ENCODE data around the gene IKZF4. TPM values are rescaled to one million over a fixed set of nuclear protein-coding genes. Genes with fewer than 3 reads are reported as not detected.

IKZF4 gene
- total RNA-seq, 1 experiment from 2014 or later = 13.6 TPM

DNA sequence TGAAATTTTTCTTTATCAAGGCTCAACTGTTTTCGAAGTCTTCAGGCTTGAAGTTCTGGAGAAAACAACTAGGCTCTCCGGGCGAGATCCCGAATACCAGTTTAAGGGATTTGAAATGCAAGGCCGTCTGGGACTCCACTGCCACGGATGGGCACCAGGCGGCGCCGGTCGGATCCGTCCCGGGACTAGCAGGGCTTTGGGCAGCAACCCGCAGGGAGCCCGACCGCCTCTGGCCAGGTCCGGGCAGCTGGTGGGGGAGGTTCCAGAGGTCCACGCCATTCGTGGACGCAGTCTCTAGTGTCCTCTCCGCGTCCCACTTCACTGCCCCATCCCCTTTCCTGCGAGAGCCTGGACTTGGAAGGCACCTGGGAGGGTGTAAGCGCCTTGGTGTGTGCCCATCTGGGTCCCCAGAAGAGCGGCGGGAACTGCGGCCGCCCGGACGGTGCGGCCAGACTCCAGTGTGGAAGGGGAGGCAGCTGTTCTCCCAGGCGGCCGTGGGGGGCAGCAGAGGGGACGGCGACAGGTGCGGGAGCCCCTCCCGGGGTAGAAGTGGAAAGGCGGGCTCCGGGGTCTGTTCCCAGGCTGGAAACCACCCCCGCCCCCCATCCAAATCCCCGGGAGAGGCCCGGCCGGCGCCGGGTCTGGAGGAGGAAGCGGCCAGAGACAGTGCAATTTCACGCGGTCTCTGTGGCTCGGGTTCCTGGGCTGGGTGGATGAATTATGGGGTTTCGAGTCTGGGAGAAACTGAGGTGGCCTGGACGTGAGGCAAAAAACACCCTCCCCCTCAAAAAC lies 58.3 kb downstream of the IKZF4 start:
- peaks cover 6% of the 10 kb centered on the region for H3K36me3 Mint-ChIP-seq
- ChIA-PET CTCF (interaction anchor here (0.6 to 2.6 kb wide), 22 partner anchors 9 to 350 kb away, joined by 3 to 13 read pairs (median 4); partner anchors contain the start of genes ESYT1, ORMDL2, PA2G4 and RAB5B), POLR2A (interaction anchor here (0.5 to 2.9 kb wide), 14 partner anchors 9 to 939 kb away, joined by 3 to 34 read pairs (median 5); partner anchors contain the start of genes MYL6, PA2G4, RAB5B and RNF41)
- peak overlapping the region; percentile 89 for H3K4me3 Mint-ChIP-seq
- ATAC-seq = peak; percentile 68
- peak overlapping the region; percentile 98 for H3K27ac Mint-ChIP-seq
- H3K27me3 Mint-ChIP-seq (ENCODE audit: low read depth) = no peaks in the 10 kb centered on the region
- DNase-seq (ENCODE audit: low spot score) = peak; percentile 96
- no peaks in the 10 kb centered on the region for H3K9me3 Mint-ChIP-seq
- TF ChIP-seq MYBL2 (CRISPR knock-in tag; IDR thresholded peaks at IDR 0.05) (no peak; the same call in 1 of the 2 replicates), ZNF317 (CRISPR knock-in tag; IDR thresholded peaks at IDR 0.05; ENCODE audit: borderline replicate concordance, low read depth) (0 out of 2 replicates have a peak, but pooled peaks have one; percentile 7), MLX (CRISPR knock-in tag; IDR thresholded peaks at IDR 0.05) (no peak), KAT7 (CRISPR knock-in tag; IDR thresholded peaks at IDR 0.05; ENCODE audit: borderline replicate concordance) (peak; percentile 18; the same call in 1 of the 2 replicates), SP1 (CRISPR knock-in tag; conservative IDR thresholded peaks at IDR 0.05) (peak; percentile 56), ZNF138 (CRISPR knock-in tag; conservative IDR thresholded peaks at IDR 0.05) (no peak), CTCF (IDR thresholded peaks at IDR 0.05) (peak; percentile 46; the same call in 1 of the 2 replicates), NFATC4 (CRISPR knock-in tag; IDR thresholded peaks at IDR 0.05) (peak; percentile 23; the same call in 1 of the 2 replicates), ZNF396 (CRISPR knock-in tag; IDR thresholded peaks at IDR 0.05; ENCODE audit: borderline replicate concordance) (0 out of 2 replicates have a peak, but pooled peaks have one; percentile 1), TP53 (CRISPR knock-in tag; IDR thresholded peaks at IDR 0.05) (peak; percentile 69; the same call in 1 of the 2 replicates), FOXJ3 (CRISPR knock-in tag; IDR thresholded peaks at IDR 0.05; ENCODE audit: borderline replicate concordance) (no peak), ZSCAN18 (CRISPR knock-in tag; IDR thresholded peaks at IDR 0.05) (no peak), NFE2L1 (CRISPR knock-in tag; IDR thresholded peaks at IDR 0.05) (no peak), RELA (CRISPR knock-in tag; IDR thresholded peaks at IDR 0.05; ENCODE audit: borderline replicate concordance) (no peak), ZNF425 (CRISPR knock-in tag; conservative IDR thresholded peaks at IDR 0.05) (no peak), SMAD4 (CRISPR knock-in tag; IDR thresholded peaks at IDR 0.05) (no peak)
- TF ChIP-seq, protein P1, sequence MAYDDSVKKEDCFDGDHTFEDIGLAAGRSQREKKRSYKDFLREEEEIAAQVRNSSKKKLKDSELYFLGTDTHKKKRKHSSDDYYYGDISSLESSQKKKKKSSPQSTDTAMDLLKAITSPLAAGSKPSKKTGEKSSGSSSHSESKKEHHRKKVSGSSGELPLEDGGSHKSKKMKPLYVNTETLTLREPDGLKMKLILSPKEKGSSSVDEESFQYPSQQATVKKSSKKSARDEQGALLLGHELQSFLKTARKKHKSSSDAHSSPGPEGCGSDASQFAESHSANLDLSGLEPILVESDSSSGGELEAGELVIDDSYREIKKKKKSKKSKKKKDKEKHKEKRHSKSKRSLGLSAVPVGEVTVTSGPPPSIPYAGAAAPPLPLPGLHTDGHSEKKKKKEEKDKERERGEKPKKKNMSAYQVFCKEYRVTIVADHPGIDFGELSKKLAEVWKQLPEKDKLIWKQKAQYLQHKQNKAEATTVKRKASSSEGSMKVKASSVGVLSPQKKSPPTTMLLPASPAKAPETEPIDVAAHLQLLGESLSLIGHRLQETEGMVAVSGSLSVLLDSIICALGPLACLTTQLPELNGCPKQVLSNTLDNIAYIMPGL (CRISPR knock-in tag; IDR thresholded peaks at IDR 0.05) = peak; percentile 98
- TF ChIP-seq, protein P2, sequence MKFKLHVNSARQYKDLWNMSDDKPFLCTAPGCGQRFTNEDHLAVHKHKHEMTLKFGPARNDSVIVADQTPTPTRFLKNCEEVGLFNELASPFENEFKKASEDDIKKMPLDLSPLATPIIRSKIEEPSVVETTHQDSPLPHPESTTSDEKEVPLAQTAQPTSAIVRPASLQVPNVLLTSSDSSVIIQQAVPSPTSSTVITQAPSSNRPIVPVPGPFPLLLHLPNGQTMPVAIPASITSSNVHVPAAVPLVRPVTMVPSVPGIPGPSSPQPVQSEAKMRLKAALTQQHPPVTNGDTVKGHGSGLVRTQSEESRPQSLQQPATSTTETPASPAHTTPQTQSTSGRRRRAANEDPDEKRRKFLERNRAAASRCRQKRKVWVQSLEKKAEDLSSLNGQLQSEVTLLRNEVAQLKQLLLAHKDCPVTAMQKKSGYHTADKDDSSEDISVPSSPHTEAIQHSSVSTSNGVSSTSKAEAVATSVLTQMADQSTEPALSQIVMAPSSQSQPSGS (CRISPR knock-in tag; IDR thresholded peaks at IDR 0.05; ENCODE audit: borderline replicate concordance, low read depth) = no peak
- H3K4me1 Mint-ChIP-seq = peaks cover 23% of the 10 kb centered on the region

Data from WTC11 (cell line).